Epidermal melanocyte (primary cell): ENCODE data around the gene MEX3B.

ENCODE experiments used
- DNase-seq: peaks from one replicate; pipeline ENCODE4 v3.0.0; 2011; ENCODE audit warnings: low spot score; ENCODE audit not compliant: insufficient read length

Gene MEX3B

GRCh38 chr15:82045892-82046665 is at the start of gene MEX3B:
Gene MEX3B, minus strand, starts transcription at chr15:82046018. Its CDS starts 313 bp downstream, at chr15:82045705.
- DNase-seq: peak; percentile 95

GRCh38 chr15:82093774-82094211 is 48.0 kb upstream of the MEX3B start:
- DNase-seq: no peak

- no peak for DNase-seq
Observed at GRCh38 chr15:82093325-82093724, 47.5 kb upstream of the MEX3B start.

- DNase-seq: no peak
Observed at GRCh38 chr15:82091636-82092140, 45.9 kb upstream of the MEX3B start.

GRCh38 chr15:82086243-82086995 is 40.6 kb upstream of the MEX3B start:
- DNase-seq: no peak

GRCh38 chr15:82081914-82082762 is 36.3 kb upstream of the MEX3B start:
- peak; percentile 65 for DNase-seq

GRCh38 chr15:82080774-82081173 is 35.0 kb upstream of the MEX3B start:
- DNase-seq: no peak

GRCh38 chr15:82079736-82080135 is 33.9 kb upstream of the MEX3B start:
- DNase-seq: no peak

- DNase-seq: no peak
Observed at GRCh38 chr15:82074610-82075009, 28.8 kb upstream of the MEX3B start.

GRCh38 chr15:82072926-82073537 is 27.2 kb upstream of the MEX3B start:
- DNase-seq: no peak

- DNase-seq: no peak
Observed at GRCh38 chr15:82066455-82066854, 20.6 kb upstream of the MEX3B start.

GRCh38 chr15:82064824-82065223 is 19.0 kb upstream of the MEX3B start:
- no peak for DNase-seq

GRCh38 chr15:82062479-82063454 is 16.9 kb upstream of the MEX3B start:
- DNase-seq: no peak

GRCh38 chr15:82060817-82061216 is 15.0 kb upstream of the MEX3B start:
- no peak for DNase-seq

GRCh38 chr15:82058517-82059204 is 12.8 kb upstream of the MEX3B start:
- DNase-seq: no peak

GRCh38 chr15:82058026-82058425 is 12.2 kb upstream of the MEX3B start:
- DNase-seq: no peak

- DNase-seq: no peak
Observed at GRCh38 chr15:82056958-82057823, 11.4 kb upstream of the MEX3B start.

GRCh38 chr15:82052751-82053150 is 6.9 kb upstream of the MEX3B start:
- no peak for DNase-seq
